ENCODE data around the gene NCAM1.

The NCAM1 gene

DNA sequence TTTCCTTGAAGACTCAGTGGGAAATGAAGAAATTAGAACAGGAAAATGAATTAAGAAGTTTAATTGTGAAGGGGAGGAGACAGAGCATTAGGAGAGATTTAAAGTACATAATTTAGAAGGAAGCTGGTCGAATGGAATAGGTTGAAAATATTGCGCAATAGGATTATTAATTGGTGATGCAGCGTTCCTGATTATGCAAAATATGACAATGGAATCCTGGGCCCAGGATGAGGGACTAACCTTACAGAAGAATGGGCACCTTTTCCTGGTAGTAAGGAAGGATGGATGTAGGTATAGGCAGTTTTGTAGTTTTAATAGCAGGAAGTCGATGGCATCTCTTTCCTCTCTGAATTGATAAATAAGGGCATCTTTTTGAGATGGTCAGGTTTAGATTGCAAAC is 360.9 kb downstream of the NCAM1 start:
- no peak for DNase-seq

DNA sequence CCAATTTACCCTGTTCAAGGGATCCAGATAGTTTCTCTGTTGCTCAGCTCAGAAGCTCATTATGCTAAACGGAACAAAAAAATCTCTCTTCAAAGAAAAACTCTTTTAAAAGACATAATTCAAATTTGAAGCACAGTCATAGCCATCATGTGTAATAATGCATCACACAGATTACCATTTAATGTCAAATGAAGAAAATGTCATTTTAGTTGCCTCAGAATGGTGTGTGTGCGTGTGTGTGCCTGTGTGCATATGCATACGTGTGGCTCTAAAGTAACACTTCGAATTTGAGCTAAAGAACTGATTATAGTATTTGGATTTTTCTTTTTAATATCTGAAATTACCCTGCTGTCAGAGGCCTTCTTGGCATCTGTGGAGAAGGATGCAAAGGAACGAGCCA is 363.0 kb downstream of the NCAM1 start:
- DNase-seq: no peak

Measured in activated T-cell treated with anti-CD3 and anti-CD28 coated beads, Interleukin-2, amount 50 U/mL, for 1 hour (primary cell).